Osteocyte (in vitro differentiated cells): ENCODE measurements around the gene CD300H. TPM values are rescaled to one million over a fixed set of nuclear protein-coding genes. Genes with fewer than 3 reads are reported as not detected.

Experiments
- DNase-seq: peaks from one replicate; pipeline ENCODE4 v3.0.0; 2021; ENCODE audit warnings: mixed read lengths; ENCODE audit not compliant: unreplicated experiment; ENCODE audit errors: extremely low spot score
- H3K27ac Mint-ChIP-seq: one replicate; pipeline ENCODE4 v1.8.0; 2021; ENCODE audit warnings: mild to moderate bottlenecking, mixed read lengths; ENCODE audit not compliant: unreplicated experiment
- H3K27me3 Mint-ChIP-seq: one replicate; pipeline ENCODE4 v1.8.0; 2021; ENCODE audit warnings: mixed read lengths; ENCODE audit not compliant: unreplicated experiment
- H3K36me3 Mint-ChIP-seq: one replicate; pipeline ENCODE4 v1.8.0; 2021; ENCODE audit warnings: mixed read lengths; ENCODE audit not compliant: unreplicated experiment
- H3K4me1 Mint-ChIP-seq: one replicate; pipeline ENCODE4 v1.8.0; 2021; ENCODE audit warnings: mixed read lengths; ENCODE audit not compliant: unreplicated experiment
- H3K4me3 Mint-ChIP-seq: one replicate; pipeline ENCODE4 v1.8.0; 2021; ENCODE audit warnings: mild to moderate bottlenecking, moderate library complexity, mixed read lengths; ENCODE audit not compliant: unreplicated experiment
- H3K9me3 Mint-ChIP-seq: one replicate; pipeline ENCODE4 v1.8.0; 2021; ENCODE audit warnings: mixed read lengths; ENCODE audit not compliant: unreplicated experiment
- total RNA-seq: library from RNA; stranded (reverse); gene quantifications from 2 replicates; pipeline ENCODE4 v1.2.1, GENCODE V29; 2021
- TF ChIP-seq, protein P1 (sequence below): fragments of 200-600 bp; sonication (generic); IDR thresholded peaks from 2 replicates; pipeline ENCODE4 v1.5.0; 2021; ENCODE audit warnings: antibody characterized with exemption, mild to moderate bottlenecking, moderate library complexity

Gene CD300H
- total RNA-seq, 1 donor from 2014 or later = not detected

DNA sequence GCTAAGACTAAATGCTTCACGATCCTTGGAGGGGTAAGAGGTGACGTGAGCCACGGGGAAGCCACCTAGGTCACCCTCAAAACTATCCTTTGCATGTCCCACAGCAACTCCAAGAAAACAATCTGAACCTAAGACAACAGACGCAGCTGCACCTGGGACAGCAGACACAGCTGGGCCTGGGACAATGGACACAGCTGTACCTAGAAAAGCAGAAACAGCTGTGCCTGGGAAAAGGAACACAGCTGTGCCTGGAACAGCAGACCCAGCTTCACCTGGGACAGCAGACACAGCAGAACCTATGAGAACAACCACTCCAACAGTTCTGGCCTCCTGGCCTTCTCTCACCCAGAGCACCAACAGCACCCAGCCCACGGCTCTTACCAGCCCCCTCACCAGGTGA lies 36.4 kb upstream of the CD300H start:
- no peak overlapping the region for H3K27ac Mint-ChIP-seq
- no peak for DNase-seq
- TF ChIP-seq, protein P1, sequence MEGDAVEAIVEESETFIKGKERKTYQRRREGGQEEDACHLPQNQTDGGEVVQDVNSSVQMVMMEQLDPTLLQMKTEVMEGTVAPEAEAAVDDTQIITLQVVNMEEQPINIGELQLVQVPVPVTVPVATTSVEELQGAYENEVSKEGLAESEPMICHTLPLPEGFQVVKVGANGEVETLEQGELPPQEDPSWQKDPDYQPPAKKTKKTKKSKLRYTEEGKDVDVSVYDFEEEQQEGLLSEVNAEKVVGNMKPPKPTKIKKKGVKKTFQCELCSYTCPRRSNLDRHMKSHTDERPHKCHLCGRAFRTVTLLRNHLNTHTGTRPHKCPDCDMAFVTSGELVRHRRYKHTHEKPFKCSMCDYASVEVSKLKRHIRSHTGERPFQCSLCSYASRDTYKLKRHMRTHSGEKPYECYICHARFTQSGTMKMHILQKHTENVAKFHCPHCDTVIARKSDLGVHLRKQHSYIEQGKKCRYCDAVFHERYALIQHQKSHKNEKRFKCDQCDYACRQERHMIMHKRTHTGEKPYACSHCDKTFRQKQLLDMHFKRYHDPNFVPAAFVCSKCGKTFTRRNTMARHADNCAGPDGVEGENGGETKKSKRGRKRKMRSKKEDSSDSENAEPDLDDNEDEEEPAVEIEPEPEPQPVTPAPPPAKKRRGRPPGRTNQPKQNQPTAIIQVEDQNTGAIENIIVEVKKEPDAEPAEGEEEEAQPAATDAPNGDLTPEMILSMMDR = no peak
- H3K4me3 Mint-ChIP-seq = no peak overlapping the region
- H3K36me3 Mint-ChIP-seq = no peaks in the 10 kb centered on the region
- H3K9me3 Mint-ChIP-seq = no peaks in the 10 kb centered on the region
- H3K27me3 Mint-ChIP-seq = peaks cover 22% of the 10 kb centered on the region
- H3K4me1 Mint-ChIP-seq = peaks cover 9% of the 10 kb centered on the region

DNA sequence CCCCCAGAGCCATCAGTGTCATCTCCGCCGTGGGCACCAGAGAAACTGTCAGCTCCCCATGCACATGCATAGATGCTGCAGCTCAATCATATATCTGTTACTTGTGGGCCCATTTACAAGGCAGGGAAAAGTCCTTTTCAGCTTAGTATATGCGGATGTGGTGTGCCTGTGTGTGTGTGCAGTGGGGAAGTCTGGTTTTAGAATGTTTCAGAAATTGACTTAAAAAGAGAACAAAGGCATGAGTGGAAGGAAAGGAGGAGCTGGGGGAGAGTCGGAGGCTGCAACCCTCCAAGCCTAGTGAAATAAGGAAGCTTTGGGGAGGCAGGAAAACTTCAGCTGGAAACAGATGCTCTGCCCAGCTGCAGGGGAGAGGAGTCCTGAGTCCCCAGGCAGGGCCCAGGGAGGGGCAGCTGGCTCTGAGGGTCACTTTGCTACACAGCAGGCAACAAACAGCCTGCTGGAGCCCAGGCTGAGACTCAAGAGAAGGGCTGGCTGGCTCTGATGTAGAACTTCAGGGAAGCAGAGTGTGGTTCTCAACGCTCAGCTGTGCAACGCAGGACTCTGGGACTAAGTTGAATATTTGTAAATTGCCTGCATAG lies 35.8 kb upstream of the CD300H start:
- Mint-ChIP-seq H3K36me3 (no peaks in the 10 kb centered on the region), H3K27me3 (peaks cover 23% of the 10 kb centered on the region), H3K9me3 (no peaks in the 10 kb centered on the region), H3K4me1 (peaks cover 9% of the 10 kb centered on the region), H3K4me3 (no peak overlapping the region), H3K27ac (no peak overlapping the region)
- TF ChIP-seq, protein P1 = no peak
- DNase-seq = no peak

DNA sequence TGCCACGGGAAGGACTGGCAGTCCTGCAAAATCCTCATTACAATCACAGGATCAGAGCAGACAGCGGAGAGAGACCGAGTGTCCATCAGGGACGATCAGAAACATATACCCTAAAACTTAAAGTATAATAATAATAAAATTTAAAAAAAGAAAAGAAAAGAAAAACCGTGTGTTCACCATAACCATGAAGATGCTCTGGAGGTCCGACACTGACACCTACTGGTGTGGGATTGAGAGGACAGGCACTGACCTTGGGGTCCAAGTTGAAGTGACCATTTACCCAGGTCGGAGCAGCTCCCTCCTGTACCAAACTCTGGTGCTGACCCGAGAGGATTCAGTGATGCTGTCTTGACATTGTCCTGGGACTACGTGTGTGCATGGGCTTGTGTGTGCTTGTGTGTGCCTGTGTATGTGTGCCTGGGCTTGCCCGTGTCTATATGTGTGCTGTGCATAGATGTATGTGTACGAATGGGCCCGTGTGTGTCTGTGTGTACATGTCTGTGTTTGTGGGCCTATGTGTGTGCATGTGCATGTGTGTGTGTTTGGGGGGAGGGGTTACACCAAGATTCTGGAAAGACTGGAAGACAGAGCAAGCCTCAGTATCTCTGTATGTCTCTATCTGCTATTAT lies 34.7 kb upstream of the CD300H start:
- no peaks in the 10 kb centered on the region for H3K36me3 Mint-ChIP-seq
- no peaks in the 10 kb centered on the region for H3K9me3 Mint-ChIP-seq
- no peak for DNase-seq
- peaks cover 21% of the 10 kb centered on the region for H3K27me3 Mint-ChIP-seq
- no peak overlapping the region for H3K27ac Mint-ChIP-seq
- TF ChIP-seq, protein P1 = peak; percentile 60
- peaks cover 9% of the 10 kb centered on the region for H3K4me1 Mint-ChIP-seq
- no peak overlapping the region for H3K4me3 Mint-ChIP-seq

DNA sequence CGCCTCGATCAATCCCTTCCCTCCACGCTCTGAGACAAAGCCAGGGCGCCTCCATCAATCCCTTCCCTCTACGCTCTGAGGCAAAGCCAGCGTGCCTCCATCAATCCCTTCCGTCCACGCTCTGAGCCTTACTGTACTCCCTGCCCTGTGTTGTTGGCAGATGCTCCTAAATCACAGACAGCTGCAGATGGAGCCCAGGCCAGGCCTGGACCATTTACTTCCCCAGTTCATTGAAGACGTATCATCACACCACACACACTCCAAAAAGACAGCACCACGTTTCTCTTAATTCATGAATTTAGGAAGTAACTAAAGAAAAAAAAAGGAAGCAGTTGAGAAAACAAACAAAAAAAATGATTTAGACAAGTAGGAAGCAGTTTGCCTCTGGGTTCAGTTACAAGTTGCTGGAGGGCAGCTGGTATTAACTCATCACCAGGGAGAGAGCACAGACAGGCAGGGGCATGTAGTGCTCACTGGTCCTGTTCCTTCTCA lies 32.2 kb upstream of the CD300H start:
- Mint-ChIP-seq H3K9me3 (no peaks in the 10 kb centered on the region), H3K27me3 (peaks cover 27% of the 10 kb centered on the region), H3K27ac (no peak overlapping the region), H3K36me3 (no peaks in the 10 kb centered on the region), H3K4me3 (no peak overlapping the region), H3K4me1 (no peaks in the 10 kb centered on the region)
- no peak for DNase-seq
- TF ChIP-seq, protein P1 = no peak

DNA sequence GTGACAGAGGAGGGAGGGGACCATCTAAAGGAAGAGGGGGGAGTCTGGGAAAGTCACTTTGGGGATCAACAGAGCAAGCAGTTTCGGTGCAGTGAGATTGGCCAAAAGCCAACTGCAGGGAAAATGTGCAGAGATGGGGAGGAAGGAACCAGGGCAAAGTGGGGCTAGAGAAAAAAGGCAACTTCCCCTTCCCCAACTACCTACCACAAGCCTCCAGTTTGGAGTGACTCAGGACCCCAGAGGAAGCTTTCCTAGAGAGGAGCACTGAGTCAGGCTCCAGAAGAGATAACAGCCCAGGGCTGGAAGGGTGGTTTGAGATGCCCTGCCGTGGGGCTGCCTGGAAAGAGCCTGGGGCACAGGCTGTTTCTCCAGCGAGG lies 31.7 kb upstream of the CD300H start:
- H3K27me3 Mint-ChIP-seq = peaks cover 27% of the 10 kb centered on the region
- no peaks in the 10 kb centered on the region for H3K4me1 Mint-ChIP-seq
- no peak overlapping the region for H3K4me3 Mint-ChIP-seq
- H3K36me3 Mint-ChIP-seq = no peaks in the 10 kb centered on the region
- TF ChIP-seq, protein P1 = no peak
- no peak overlapping the region for H3K27ac Mint-ChIP-seq
- H3K9me3 Mint-ChIP-seq = no peaks in the 10 kb centered on the region
- DNase-seq = no peak
